HG03565 (cell line): ENCODE data around the gene VAV2.

ENCODE experiments used
- ATAC-seq: cut with Tn5 transposase; IDR thresholded peaks from one replicate; pipeline ENCODE4 v1.9.1; 2021; ENCODE audit warnings: mild to moderate bottlenecking, moderate library complexity; ENCODE audit not compliant: unreplicated experiment

The VAV2 gene

DNA sequence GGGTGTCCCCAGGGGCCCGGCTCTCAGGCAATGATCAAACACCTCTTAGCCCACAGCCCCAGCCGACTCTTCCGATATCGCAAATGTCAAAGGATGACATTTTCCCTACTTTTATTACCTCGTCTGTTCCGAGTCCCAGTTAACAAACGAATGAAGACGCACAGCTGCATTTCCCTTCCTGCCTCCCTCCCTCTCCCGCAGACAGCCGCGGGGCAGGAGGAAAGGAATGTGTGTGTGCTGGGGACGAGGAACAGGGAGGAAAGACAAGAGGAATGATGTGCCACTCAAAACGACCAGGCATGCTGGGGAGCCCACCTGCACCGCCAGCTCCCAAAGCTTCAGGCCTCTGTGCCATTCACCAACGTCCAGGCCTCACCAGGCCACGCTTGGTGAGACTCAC lies 128.1 kb downstream of the VAV2 start:
- no peak for ATAC-seq

DNA sequence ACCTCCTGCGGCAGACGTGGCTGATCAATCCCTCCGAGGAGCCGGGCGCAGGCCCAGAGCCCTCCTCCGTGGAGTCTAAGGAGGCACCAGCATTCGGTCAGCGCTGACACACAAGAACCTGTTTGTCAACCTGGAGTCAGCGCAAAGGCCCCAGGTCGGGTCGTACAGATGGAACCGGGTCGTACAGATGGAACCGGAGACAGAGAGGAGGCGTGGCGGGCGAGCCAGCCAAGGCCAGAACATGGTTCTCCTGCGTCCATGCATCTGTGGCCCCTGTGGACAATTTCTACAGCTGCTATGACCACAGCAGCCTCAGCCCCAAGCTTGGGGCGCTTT lies 128.9 kb downstream of the VAV2 start:
- no peak for ATAC-seq

DNA sequence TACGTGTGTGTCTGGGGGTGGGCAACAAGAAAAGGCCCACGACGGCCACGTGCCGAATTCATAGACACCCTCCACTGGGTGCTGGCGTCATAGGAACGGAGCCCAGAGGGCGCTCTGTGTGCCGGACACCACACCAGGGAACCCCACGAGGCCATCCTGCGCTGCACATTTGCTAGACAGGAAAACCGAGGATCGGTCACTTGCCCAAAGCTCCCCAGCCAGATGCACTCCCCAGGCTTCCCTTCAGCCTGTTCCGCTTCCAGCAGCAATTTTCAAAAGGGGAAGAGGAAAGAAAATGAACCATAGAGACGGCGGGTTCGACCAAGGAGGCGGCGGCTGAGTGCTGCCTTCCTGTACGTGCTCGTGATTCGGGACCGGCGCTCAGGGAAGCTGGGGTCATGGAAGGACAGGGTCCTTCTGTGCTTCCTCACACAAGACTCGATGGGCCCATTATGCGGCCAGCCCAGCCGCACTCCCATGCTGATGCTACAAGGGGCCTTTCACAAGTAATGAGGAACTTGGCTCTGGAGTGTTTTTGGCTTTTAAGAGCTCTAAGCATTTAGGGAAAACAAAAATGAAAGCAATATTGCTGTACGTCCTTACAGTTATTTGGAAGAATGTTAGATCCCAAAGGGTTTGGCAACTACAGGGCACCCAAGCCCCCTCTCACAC lies 129.4 kb downstream of the VAV2 start:
- no peak for ATAC-seq

- no peak for ATAC-seq
Measured at GRCh38 chr9:133861692-133862091, 130.4 kb downstream of the VAV2 start.

- ATAC-seq, result no peak
Measured at GRCh38 chr9:133861086-133861485, 131.0 kb downstream of the VAV2 start.

DNA sequence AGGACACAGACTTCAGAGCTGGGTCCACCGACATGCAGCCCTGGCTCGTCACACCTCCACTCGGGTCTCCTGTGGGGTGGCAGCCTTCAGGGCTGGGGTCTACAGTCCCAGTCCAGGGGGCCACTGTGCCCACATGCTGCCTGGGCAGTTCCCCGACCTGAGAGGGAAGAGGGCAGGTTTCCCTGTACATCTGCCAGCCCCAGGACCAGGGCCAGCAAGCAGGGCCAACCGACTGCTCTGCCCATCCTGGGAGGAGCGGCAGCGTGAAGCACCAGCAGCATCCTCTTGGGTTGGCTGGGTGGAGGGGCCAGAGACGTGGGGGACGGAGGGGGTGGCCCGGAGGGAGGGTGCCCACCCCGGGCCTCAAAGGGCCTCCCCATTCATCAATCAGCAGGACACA lies 133.4 kb downstream of the VAV2 start:
- no peak for ATAC-seq

DNA sequence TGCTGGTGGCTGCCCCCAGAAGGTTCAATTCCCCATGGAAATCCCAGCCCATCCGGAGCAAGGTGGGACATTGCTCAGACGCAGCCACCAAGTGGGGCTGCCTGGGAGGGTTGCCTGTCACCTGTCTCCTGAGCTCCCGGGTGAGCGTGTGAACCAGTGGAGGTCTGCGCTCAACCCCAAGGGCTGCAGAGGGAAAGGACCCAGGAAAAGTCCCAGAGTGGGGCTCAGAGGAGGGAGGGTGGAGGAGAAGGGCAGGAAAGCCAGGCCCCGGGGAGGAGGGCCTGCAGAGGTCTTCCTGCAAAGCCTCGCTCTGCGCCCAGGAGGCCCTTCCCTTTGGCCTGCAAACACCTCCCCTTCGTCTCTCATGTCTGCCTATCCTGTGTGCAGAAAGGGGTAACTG lies 134.5 kb downstream of the VAV2 start:
- no peak for ATAC-seq

DNA sequence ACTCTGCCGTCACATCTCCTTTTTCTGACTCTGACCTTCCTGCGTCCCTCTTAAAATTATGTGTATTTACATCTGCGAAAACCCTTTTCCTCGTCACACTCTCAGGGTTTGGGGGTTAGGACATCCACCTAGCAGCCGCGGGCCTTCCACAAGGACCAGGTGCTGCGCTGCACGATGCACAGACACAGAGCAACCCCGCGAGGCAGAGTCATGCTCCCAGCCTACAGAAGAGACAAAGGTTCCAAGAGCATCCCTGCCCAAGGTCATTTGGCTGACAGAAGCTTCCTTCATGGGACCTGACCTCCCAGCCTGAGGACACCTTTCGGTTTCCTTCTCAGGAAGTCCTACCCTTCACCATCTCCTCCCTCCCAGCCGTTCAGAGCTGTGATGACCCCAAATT lies 135.3 kb downstream of the VAV2 start:
- ATAC-seq, result no peak

DNA sequence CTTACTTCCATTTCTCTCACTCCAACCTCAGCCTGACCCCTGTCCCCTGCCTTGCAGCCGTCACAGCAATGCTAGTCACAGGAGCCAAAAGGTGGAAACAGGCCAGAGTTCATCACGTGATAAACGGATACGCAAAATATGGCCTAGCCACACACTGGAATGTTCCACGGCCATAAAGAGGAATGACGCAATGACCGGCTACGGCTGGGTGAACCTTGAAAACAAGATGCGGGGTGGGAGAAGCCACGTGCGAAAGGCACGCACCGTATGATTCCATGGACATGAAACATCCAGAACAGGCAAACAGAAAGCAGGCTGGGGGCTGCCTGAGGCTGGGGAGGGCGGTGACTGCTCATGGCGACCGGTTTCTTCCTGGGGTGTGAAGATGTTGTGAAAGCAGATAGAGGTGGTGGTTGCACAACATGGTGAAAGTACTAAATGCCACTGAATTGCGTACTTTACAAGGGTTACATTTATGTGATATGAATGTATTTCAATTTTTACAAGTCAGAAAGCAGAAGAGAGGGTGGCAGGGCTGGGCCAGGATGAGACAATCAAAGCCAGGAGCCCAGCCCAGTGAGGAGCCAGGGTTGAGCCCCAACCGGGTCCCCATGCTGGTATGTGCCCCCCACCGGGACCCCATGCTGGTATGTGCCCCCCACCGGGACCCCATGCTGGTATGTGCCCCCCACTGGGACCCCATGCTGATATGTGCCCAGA lies 136.2 kb downstream of the VAV2 start:
- no peak for ATAC-seq

DNA sequence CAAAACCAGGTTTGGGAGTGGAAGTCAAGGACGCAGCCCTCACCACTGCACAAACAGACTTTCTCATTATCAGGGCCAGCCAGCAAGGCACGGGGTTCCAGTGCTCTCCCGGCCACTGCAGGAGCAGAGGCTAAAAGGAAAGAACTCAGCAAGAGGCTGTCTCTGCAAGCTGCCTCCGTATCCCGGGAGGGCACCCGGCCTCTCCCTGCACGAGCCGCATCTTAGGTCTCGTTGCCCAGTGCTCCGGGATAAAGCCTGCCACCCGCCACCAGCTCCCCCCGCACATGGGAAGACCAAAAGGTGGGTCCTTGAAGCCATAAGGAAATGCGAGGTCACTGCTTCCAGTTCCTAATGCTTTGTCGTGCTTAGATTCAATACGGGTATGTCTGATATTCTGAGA lies 136.8 kb downstream of the VAV2 start:
- ATAC-seq, result no peak

- no peak for ATAC-seq
Measured at GRCh38 chr9:133854765-133855164, 137.4 kb downstream of the VAV2 start.

DNA sequence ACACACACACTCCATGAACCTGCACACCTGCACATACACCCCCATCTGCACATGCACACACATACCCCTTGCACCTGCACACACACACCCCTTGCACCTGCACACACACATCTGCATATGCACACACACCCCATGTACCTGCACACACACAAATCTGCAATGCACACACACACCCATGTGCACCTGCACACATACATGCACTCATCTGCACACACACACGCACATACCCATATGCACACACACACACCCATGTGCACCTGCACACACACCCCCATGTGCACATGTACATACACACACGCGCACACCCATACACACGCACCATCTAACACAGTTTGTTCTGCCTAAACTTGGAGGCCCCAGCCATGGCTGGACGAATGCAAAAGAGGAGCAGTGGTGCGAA lies 138.1 kb downstream of the VAV2 start:
- ATAC-seq, result no peak

- no peak for ATAC-seq
Measured at GRCh38 chr9:133853331-133853730, 138.8 kb downstream of the VAV2 start.

DNA sequence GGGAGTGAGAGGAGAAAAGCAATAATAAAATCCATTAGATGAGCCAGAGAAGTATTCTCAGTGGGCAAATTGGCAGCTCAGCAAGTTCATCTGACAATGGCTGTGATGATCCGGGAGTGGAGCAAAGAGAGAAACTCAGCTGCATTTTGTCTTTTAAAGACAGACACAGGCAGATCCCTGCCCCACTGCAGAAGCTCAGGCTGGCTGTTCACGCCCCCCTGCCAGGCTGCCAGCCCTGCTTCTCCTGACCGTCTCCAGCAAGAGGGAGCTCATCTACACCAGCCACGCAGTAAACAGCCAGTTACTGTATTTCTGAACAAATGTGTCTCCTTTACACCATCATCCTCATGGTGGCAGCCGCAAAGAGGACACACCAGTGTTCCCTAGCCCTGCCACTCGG lies 139.7 kb downstream of the VAV2 start:
- no peak for ATAC-seq

DNA sequence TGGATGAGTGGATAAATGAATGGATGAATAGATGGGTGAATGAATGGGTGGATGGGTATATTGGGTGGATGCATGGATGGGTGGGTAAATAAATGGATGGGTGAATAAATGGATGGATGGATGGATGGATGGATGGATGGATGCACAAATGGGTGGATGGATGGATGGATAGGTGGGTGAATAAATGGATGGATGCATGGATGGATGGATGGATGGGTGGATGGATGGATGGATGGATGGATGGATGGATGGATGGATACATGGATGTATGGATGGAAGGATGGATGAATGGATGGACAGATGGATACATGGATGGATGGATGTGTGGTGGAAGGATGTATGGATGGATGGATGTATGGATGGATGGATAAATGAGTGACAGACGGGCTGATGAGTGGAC lies 140.4 kb downstream of the VAV2 start:
- ATAC-seq, result no peak

DNA sequence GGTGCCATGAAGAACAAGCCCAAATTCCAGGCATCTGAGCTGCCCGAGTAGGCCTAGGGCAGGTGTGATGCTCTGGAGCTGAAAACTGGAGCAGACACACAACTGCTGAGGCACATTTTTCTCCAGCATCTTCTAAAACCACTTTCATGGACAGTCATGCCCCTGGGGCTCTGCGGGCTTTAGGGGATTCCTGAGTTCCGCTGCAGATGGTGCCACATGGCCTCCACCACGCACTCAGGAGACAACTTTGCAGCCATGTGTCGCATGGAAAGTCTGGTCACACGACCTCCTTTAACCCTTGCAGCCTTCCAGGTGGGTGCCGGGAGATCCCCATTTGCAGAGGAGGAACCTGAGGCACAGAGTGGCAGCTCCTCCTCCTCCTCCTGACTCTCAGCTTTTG lies 141.2 kb downstream of the VAV2 start:
- ATAC-seq, result no peak

DNA sequence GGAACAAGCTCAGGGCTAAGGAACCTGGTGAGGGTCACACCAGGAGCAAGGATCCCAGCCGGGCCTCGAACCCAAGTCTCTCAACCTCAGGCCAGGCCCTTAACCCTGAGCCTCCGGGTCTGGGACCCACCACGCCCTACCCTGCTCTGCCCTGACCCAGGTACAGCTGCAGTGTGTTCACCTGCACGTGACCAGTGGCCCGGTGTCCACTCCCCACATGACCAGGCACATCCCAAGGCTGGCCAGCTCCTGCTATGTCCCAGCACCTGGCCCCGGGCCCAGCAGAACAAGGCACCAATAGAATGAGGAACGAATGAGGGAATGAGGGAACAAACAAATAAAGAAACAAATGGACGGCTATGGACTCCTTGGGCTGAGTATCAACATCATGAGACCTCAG lies 142.0 kb downstream of the VAV2 start:
- no peak for ATAC-seq

DNA sequence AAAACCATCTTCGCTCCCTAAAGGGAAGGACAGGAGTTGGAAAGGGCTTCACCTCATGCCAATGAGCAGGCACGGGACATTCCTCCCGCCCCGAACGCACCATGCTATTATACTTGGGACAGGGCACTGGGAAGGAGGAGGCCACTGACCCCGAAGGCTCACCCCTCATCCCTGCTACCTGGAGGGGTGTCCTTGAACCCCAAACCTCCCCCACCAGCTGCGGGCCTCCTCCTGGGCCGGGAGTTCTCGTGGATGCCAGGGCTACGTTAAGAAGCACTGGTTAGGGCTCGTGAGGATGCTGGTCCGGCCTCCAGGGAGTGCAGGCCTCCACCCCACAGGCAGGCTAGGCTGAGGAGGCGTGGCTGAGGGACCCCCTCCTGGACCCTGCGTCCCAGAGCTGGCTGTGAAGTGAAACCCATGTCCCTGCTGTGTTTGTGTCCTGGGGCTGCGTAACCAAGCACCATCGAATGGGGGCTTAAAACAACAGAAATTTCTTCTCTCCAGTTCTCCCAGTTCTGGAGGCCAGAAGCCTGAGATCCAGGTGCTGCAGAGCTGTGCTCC lies 142.9 kb downstream of the VAV2 start:
- ATAC-seq, result no peak

GRCh38 chr9:133848471-133849109 lies 143.5 kb downstream of the VAV2 start:
- no peak for ATAC-seq

DNA sequence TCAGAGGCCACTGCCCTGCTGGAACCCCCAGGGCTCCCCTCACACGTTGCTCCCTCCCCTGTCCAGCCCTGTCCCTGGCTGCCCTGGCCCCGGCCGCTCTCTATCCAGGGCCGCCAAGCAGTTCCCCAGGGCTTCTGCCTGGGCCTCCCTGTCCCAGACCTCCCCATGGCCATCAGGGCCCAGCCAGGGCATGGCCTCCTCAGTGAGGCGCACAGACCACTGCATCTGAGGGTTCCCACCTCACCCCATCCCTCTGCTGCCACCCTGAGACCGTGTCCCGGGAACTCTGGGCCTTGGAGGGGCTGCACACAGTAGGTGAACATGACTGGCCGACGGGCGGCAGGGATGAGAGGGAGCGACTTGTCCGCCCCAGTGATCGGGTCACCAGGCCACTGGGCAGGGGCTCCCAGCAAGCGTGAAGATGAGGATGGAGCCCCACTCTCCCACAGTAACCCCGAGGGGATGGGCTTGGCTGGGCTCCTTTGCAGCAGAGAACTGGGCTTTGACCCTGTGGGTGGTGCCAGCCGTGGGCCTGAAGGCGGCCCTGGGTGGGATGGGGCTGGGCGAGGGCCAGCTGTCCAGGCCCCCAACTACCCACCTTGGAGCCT lies 145.5 kb downstream of the VAV2 start:
- ATAC-seq, result no peak

DNA sequence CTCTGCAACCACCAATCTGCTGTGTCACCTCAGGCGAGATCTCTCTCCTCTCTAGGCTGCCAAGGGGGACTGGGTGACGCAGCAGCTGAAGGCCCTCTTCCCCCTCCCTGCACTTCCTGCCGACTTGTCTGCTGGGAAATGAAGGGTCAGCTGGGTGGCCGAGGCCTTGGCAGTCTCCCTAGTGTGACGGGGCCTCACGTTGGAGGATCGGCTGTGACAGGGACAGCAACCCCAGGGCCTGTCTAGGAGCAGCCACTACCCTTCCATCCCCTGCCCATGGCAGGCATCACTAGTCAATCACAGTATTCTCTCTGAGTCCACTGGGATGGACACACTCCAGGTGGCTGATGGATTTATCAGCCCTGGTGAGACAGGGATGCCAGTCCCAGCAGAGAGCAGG lies 146.7 kb downstream of the VAV2 start:
- no peak for ATAC-seq
